Neural cell (in vitro differentiated cells): Measurements from ENCODE around the gene TK1. TPM values are rescaled to one million over a fixed set of nuclear protein-coding genes. Genes with fewer than 3 reads are reported as not detected.

Source experiments
- H2AFZ ChIP-seq: fragments of 200-600, 300-800 bp; sonication (generic), shearing (Covaris generic); 2 replicates; pipeline ENCODE4 v1.6.0; 2014; ENCODE audit warnings: low read depth, mild to moderate bottlenecking, antibody characterized with exemption, low read length, moderate library complexity
- H3F3A ChIP-seq: fragments of 200-600 bp; shearing (Covaris generic); 2 replicates; pipeline ENCODE4 v1.6.1; 2016; ENCODE audit warnings: mild to moderate bottlenecking, moderate library complexity, mixed read lengths, antibody characterized with exemption, low read length; ENCODE audit not compliant: insufficient read depth, poor library complexity, severe bottlenecking
- H3K27ac ChIP-seq: fragments of 200-600, 300-800 bp; sonication (generic), shearing (Covaris generic); 2 replicates; pipeline ENCODE4 v1.5.1; 2014; ENCODE audit warnings: mild to moderate bottlenecking, low read length, moderate library complexity
- H3K27me3 ChIP-seq: fragments of 300-800, 200-600 bp; sonication (generic), shearing (Covaris generic); 2 replicates; pipeline ENCODE4 v1.6.0; 2014; ENCODE audit warnings: mild to moderate bottlenecking, low read depth, low read length, moderate library complexity; ENCODE audit not compliant: insufficient read depth
- H3K36me3 ChIP-seq: fragments of 300-800, 200-600 bp; sonication (generic), shearing (Covaris generic); 2 replicates; pipeline ENCODE4 v1.5.1; 2014; ENCODE audit warnings: mild to moderate bottlenecking, antibody characterized with exemption, low read length, moderate library complexity; ENCODE audit not compliant: insufficient read depth
- H3K4me2 ChIP-seq: fragments of 300-800, 200-600 bp; sonication (generic), shearing (Covaris generic); 2 replicates; pipeline ENCODE4 v1.6.0; 2014; ENCODE audit warnings: mild to moderate bottlenecking, low read length
- H3K4me3 ChIP-seq: fragments of 300-800, 200-600 bp; sonication (generic), shearing (Covaris generic); 2 replicates; pipeline ENCODE4 v1.5.1; 2014; ENCODE audit warnings: mild to moderate bottlenecking, low read length, moderate library complexity
- H3K79me2 ChIP-seq: fragments of 200-600 bp; shearing (Covaris generic); replicated peaks from 2 replicates; pipeline ENCODE4 v1.6.0; 2014; ENCODE audit warnings: mild to moderate bottlenecking, low read length, moderate library complexity; ENCODE audit not compliant: insufficient read depth
- H3K9ac ChIP-seq: fragments of 300-800, 200-600 bp; sonication (generic), shearing (Covaris generic); 2 replicates; pipeline ENCODE4 v1.6.1; 2016; ENCODE audit warnings: mild to moderate bottlenecking, low read length, mixed read lengths
- H3K9me2 ChIP-seq: fragments of 200-600 bp; shearing (Covaris generic); 2 replicates; pipeline ENCODE4 v1.6.1; 2016; ENCODE audit warnings: mild to moderate bottlenecking, low read length, mixed read lengths; ENCODE audit not compliant: insufficient read depth
- H3K9me3 ChIP-seq: fragments of 200-600, 300-800 bp; sonication (generic), shearing (Covaris generic); 2 replicates; pipeline ENCODE4 v1.6.1; 2016; ENCODE audit warnings: mild to moderate bottlenecking, mixed run types, low read length, moderate library complexity, mixed read lengths
- H4K20me1 ChIP-seq: fragments of 200-600 bp; shearing (Covaris generic); 2 replicates; pipeline ENCODE4 v1.6.1; 2016; ENCODE audit warnings: mild to moderate bottlenecking, mixed run types; ENCODE audit not compliant: insufficient read depth
- CTCF ChIP-seq: fragments of 450-650 bp; IDR thresholded peaks from 2 replicates; pipeline ENCODE4 v1.5.1; 2014; ENCODE audit warnings: antibody characterized with exemption, mild to moderate bottlenecking, moderate library complexity; ENCODE audit not compliant: poor library complexity, severe bottlenecking
- EP300 ChIP-seq: fragments of 450-650 bp; conservative IDR thresholded peaks from 2 replicates; pipeline ENCODE4 v1.6.1; 2014; ENCODE audit warnings: antibody characterized with exemption, mild to moderate bottlenecking, moderate library complexity; ENCODE audit not compliant: poor library complexity, severe bottlenecking
- EZH2 ChIP-seq: fragments of 200-600, 300-800 bp; shearing (Covaris generic), sonication (generic); IDR thresholded peaks from 2 replicates; pipeline ENCODE4 v1.6.1; 2014; ENCODE audit warnings: antibody characterized with exemption, low read length, borderline replicate concordance, mild to moderate bottlenecking; ENCODE audit not compliant: insufficient read depth, poor library complexity, severe bottlenecking
- MXI1 ChIP-seq: fragments of 450-650 bp; conservative IDR thresholded peaks from 2 replicates; pipeline ENCODE4 v1.6.1; 2014; ENCODE audit warnings: antibody characterized with exemption, mild to moderate bottlenecking; ENCODE audit not compliant: poor library complexity, severe bottlenecking
- POLR2AphosphoS5 ChIP-seq: IDR thresholded peaks from 2 replicates; pipeline ENCODE4 v1.6.1; 2012
- RAD21 ChIP-seq: fragments of 450-650 bp; conservative IDR thresholded peaks from 2 replicates; pipeline ENCODE4 v1.6.1; 2014; ENCODE audit warnings: antibody characterized with exemption, mild to moderate bottlenecking, moderate library complexity
- REST ChIP-seq: IDR thresholded peaks from 2 replicates; pipeline ENCODE4 v1.6.1; 2012; ENCODE audit warnings: borderline replicate concordance
- SMC3 ChIP-seq: fragments of 450-650 bp; conservative IDR thresholded peaks from 2 replicates; pipeline ENCODE4 v1.6.1; 2014; ENCODE audit warnings: antibody characterized with exemption, mild to moderate bottlenecking, moderate library complexity; ENCODE audit not compliant: poor library complexity
- TAF1 ChIP-seq: IDR thresholded peaks from 2 replicates; pipeline ENCODE4 v1.6.1; 2012; ENCODE audit warnings: low read depth
- polyA plus RNA-seq: library from polyadenylated mRNA; depleted of rRNA; stranded (reverse); fragments of >200 nt; gene quantifications from 2 replicates; pipeline ENCODE4 v1.2.3, GENCODE V29; 2014

TK1 gene
- polyA plus RNA-seq, 1 donor from 2014 or later = 1.1 TPM

GRCh38 chr17:78200451-78200850 lies 13.6 kb upstream of the TK1 start:
- Histone ChIP-seq H3F3A (no peaks in the 10 kb centered on the region), H3K9ac (no peak overlapping the region), H2AFZ (no peak overlapping the region), H3K4me3 (no peak overlapping the region), H3K36me3 (no peaks in the 10 kb centered on the region), H3K79me2 (no peaks in the 10 kb centered on the region), H3K9me3 (no peaks in the 10 kb centered on the region), H3K9me2 (no peaks in the 10 kb centered on the region), H3K27ac (no peak overlapping the region), H3K27me3 (no peaks in the 10 kb centered on the region), H3K4me2 (no peak overlapping the region), H4K20me1 (no peaks in the 10 kb centered on the region)
- TF ChIP-seq CTCF (no peak), REST (no peak), SMC3 (no peak), POLR2AphosphoS5 (no peak), RAD21 (no peak), MXI1 (no peak), EP300 (no peak), EZH2 (no peak)

DNA sequence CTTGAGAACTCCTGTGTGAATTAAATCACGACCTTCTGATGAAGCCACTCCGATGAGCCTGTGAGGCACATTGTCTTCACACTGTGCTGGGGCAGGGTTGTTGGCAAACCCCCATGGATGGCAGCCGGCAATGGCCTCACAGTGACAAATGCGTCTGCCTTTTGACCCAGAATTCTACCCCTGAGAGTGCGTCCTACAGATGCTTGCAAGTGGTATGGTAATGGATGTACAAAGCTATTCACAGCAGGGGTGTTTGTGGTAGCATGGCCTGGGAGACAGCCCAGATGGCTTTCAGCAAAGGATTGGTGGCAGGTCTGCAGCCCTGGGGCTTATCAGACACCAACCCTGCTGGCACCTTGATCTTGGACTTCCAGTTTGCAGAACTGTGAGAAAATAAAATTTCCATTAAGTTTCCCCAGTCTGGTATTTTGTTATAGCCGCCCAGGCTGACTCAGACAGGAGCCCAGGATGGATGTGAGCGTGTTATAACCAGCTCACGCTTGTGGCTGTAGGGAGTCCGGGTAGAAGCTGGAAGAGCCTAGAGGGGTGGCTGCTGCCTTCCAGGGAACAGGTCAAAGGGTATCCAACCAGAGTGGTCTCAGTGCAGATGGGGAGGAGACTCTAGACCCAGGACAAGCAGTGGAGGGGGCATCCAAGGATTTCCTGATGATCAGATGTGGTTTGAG lies 10.4 kb upstream of the TK1 start:
- H3F3A ChIP-seq = no peaks in the 10 kb centered on the region
- no peak overlapping the region for H3K4me3 ChIP-seq
- H3K9ac ChIP-seq = no peak overlapping the region
- no peaks in the 10 kb centered on the region for H3K9me3 ChIP-seq
- no peak overlapping the region for H2AFZ ChIP-seq
- H3K27me3 ChIP-seq = no peaks in the 10 kb centered on the region
- no peaks in the 10 kb centered on the region for H3K36me3 ChIP-seq
- H3K79me2 ChIP-seq = no peaks in the 10 kb centered on the region
- TF ChIP-seq TAF1 (no peak), SMC3 (no peak)
- H4K20me1 ChIP-seq = no peaks in the 10 kb centered on the region
- H3K4me2 ChIP-seq = no peak overlapping the region
- H3K9me2 ChIP-seq = no peaks in the 10 kb centered on the region
- no peak overlapping the region for H3K27ac ChIP-seq

- Histone ChIP-seq H3K36me3 (no peaks in the 10 kb centered on the region), H3K27me3 (no peaks in the 10 kb centered on the region), H3K9me2 (no peaks in the 10 kb centered on the region), H3K4me3 (no peak overlapping the region), H3K9me3 (no peaks in the 10 kb centered on the region), H4K20me1 (no peaks in the 10 kb centered on the region), H3K4me2 (no peak overlapping the region), H3K27ac (no peak overlapping the region), H3K9ac (no peak overlapping the region), H3K79me2 (no peaks in the 10 kb centered on the region), H3F3A (no peaks in the 10 kb centered on the region), H2AFZ (no peak overlapping the region)
- no peak for TF ChIP-seq EZH2
- TF ChIP-seq SMC3 = no peak
- no peak for TF ChIP-seq RAD21
- TF ChIP-seq POLR2AphosphoS5 = no peak
- no peak for TF ChIP-seq MXI1
- no peak for TF ChIP-seq EP300
- TF ChIP-seq REST = no peak
- no peak for TF ChIP-seq TAF1
Observed at GRCh38 chr17:78196716-78197115, 9.9 kb upstream of the TK1 start.
